Peyer's patch (tissue), 4 donors: ENCODE results near the gene MXD1. TPM values are rescaled to one million over a fixed set of nuclear protein-coding genes. Genes with fewer than 3 reads are reported as not detected.

Source experiments
- DNase-seq, 3 donors: peaks; one replicate each; pipeline ENCODE4 v3.0.0-alpha.2; 2017 to 2019
- H3K27ac ChIP-seq, 4 donors: fragments of 200-600 bp; sonication (generic); one replicate each; pipeline ENCODE4 v1.5.1; 2016 to 2019
- H3K27me3 ChIP-seq, 2 donors: fragments of 200-600 bp; sonication (generic); one replicate each; pipeline ENCODE4 v1.5.1; 2019
- H3K36me3 ChIP-seq, 3 donors: fragments of 200-600 bp; sonication (generic); one replicate each; pipeline ENCODE4 v1.5.1; 2016 to 2019
- H3K4me1 ChIP-seq, 4 donors: fragments of 200-600 bp; sonication (generic); one replicate each; pipeline ENCODE4 v1.5.1; 2016 to 2019
- H3K4me3 ChIP-seq, 4 donors: fragments of 200-600 bp; sonication (generic); 1 replicate in 3 of 4; 2 replicates in 1 of 4; pipeline ENCODE4 v1.5.1; 2016 to 2019; ENCODE audit warnings: mild to moderate bottlenecking in 1 of 4
- H3K9me3 ChIP-seq, 4 donors: fragments of 200-600 bp; sonication (generic); one replicate each; pipeline ENCODE4 v1.5.1; 2016 to 2019; ENCODE audit warnings: mild to moderate bottlenecking in 1 of 4
- CTCF ChIP-seq, 6 experiments: fragments of 450-650 bp in 4 of 6; fragments of 200-600 bp in 2 of 6; sonication (generic) in 1 of 6; IDR thresholded peaks; one replicate each; pipeline ENCODE4 v1.5.1; 2017 to 2019; ENCODE audit warnings: antibody characterized with exemption in 6 of 6, mild to moderate bottlenecking in 3 of 6, moderate library complexity in 1 of 6
- POLR2A ChIP-seq, 2 donors: fragments of 450-650 bp; IDR thresholded peaks; one replicate each; pipeline ENCODE4 v1.5.1; 2017; ENCODE audit warnings: antibody characterized with exemption in 2 of 2, mild to moderate bottlenecking in 2 of 2, moderate library complexity in 2 of 2
- total RNA-seq, 4 donors: library from RNA; depleted of rRNA; stranded (reverse); fragments of >200 nt; gene quantifications; one replicate each; pipeline ENCODE4 v1.1.0, GENCODE V29; 2016

Gene MXD1
- total RNA-seq, 4 donors from 2014 or later, result 18.2 to 83.7 (median 74.4) TPM

GRCh38 chr2:69946351-69947324, 31.7 kb downstream of the MXD1 start:
- Histone ChIP-seq H3K27me3 (no peaks in the 10 kb centered on the region), H3K4me3 (no peak overlapping the region), H3K9me3 (no peaks in the 10 kb centered on the region), H3K4me1 (no peaks in the 10 kb centered on the region), H3K36me3 (peaks cover 0 to 23% (median 0%) of the 10 kb centered on the region in 3 donors), H3K27ac (peak overlapping the region in 3 of 4 donors; percentile 14 to 47 (median 32))
- TF ChIP-seq POLR2A (IDR thresholded peaks at IDR 0.05), result no peak
- TF ChIP-seq CTCF (IDR thresholded peaks at IDR 0.05), result no peak
- peak in 1 of 3 donors; percentile 39 for DNase-seq

GRCh38 chr2:69947325-69947931, 32.5 kb downstream of the MXD1 start:
- Histone ChIP-seq H3K4me1 (no peaks in the 10 kb centered on the region), H3K36me3 (peaks cover 0 to 15% (median 0%) of the 10 kb centered on the region in 3 donors), H3K27me3 (no peaks in the 10 kb centered on the region), H3K27ac (peak overlapping the region in 2 of 4 donors; percentile 32 to 47), H3K9me3 (no peaks in the 10 kb centered on the region), H3K4me3 (no peak overlapping the region)
- no peak for TF ChIP-seq CTCF (IDR thresholded peaks at IDR 0.05)
- TF ChIP-seq POLR2A (IDR thresholded peaks at IDR 0.05), result no peak
- DNase-seq, result no peak

GRCh38 chr2:69948032-69948962, 33.4 kb downstream of the MXD1 start:
- no peak overlapping the region for H3K27ac ChIP-seq
- peak overlapping the region in 1 of 4 donors; percentile 25 for H3K4me3 ChIP-seq
- no peak for DNase-seq

GRCh38 chr2:69948963-69949645, 34.2 kb downstream of the MXD1 start:
- Histone ChIP-seq H3K27ac (no peak overlapping the region), H3K4me3 (peak overlapping the region in 1 of 4 donors; percentile 25), H3K4me1 (no peaks in the 10 kb centered on the region), H3K9me3 (no peaks in the 10 kb centered on the region), H3K27me3 (no peaks in the 10 kb centered on the region), H3K36me3 (no peaks in the 10 kb centered on the region)
- TF ChIP-seq CTCF (IDR thresholded peaks at IDR 0.05) (no peak), POLR2A (IDR thresholded peaks at IDR 0.05) (no peak)
- no peak for DNase-seq

More at GRCh38 chr2:69948032-69948962, 33.4 kb downstream of the MXD1 start:
- no peaks in the 10 kb centered on the region for H3K9me3 ChIP-seq
- H3K36me3 ChIP-seq, result peaks cover 0 to 6% (median 0%) of the 10 kb centered on the region in 3 donors
- no peaks in the 10 kb centered on the region for H3K27me3 ChIP-seq
- H3K4me1 ChIP-seq, result no peaks in the 10 kb centered on the region
- no peak for TF ChIP-seq POLR2A (IDR thresholded peaks at IDR 0.05)
- no peak for TF ChIP-seq CTCF (IDR thresholded peaks at IDR 0.05)
